Esophagus muscularis mucosa (tissue), 4 donors: ENCODE measurements around the gene ZNF652. TPM values are rescaled to one million over a fixed set of nuclear protein-coding genes. Genes with fewer than 3 reads are reported as not detected.

Experiments
- DNase-seq: peaks from one replicate; pipeline ENCODE4 v3.0.0-alpha.2; 2017; ENCODE audit errors: extremely low spot score
- H3K27ac ChIP-seq, 4 donors: fragments of 200-600 bp; sonication (generic); replicated peaks in 1 of 4; 1 replicate in 3 of 4; 2 replicates in 1 of 4; pipeline ENCODE4 v1.5.1; 2016 to 2019; ENCODE audit warnings: mild to moderate bottlenecking in 1 of 4
- H3K27me3 ChIP-seq, 4 donors: fragments of 200-600 bp; sonication (generic); one replicate each; pipeline versions ENCODE4 v1.5.1 to v1.6.0; 2016 to 2019
- H3K36me3 ChIP-seq, 4 donors: fragments of 200-600 bp; sonication (generic); one replicate each; pipeline ENCODE4 v1.5.1; 2016 to 2019
- H3K4me1 ChIP-seq, 4 donors: fragments of 200-600 bp; sonication (generic); one replicate each; pipeline ENCODE4 v1.5.1; 2016 to 2019
- H3K4me3 ChIP-seq, 4 donors: fragments of 200-600 bp; sonication (generic); 1 replicate in 2 of 4; 2 replicates in 2 of 4; pipeline ENCODE4 v1.5.1; 2016 to 2019; ENCODE audit warnings: mild to moderate bottlenecking in 4 of 4, moderate library complexity in 1 of 4
- H3K9me3 ChIP-seq, 4 donors: fragments of 200-600 bp; sonication (generic); 1 replicate in 3 of 4; 2 replicates in 1 of 4; pipeline ENCODE4 v1.5.1; 2016 to 2019
- CTCF ChIP-seq, 3 experiments: fragments of 200-600 bp in 2 of 3; fragments of 450-650 bp in 1 of 3; sonication (generic) in 2 of 3; IDR thresholded peaks; one replicate each; pipeline ENCODE4 v1.5.1; 2017 to 2019; ENCODE audit warnings: antibody characterized with exemption in 3 of 3, mild to moderate bottlenecking in 2 of 3, moderate library complexity in 1 of 3
- EP300 ChIP-seq: sonication (generic); formaldehyde crosslinking; IDR thresholded peaks from one replicate; pipeline ENCODE4 v1.6.1; 2017; ENCODE audit warnings: antibody characterized with exemption
- POLR2A ChIP-seq: fragments of 450-650 bp; IDR thresholded peaks from one replicate; pipeline ENCODE4 v1.6.1; 2017; ENCODE audit warnings: antibody characterized with exemption, moderate library complexity, mild to moderate bottlenecking, low read depth
- POLR2AphosphoS5 ChIP-seq, 2 donors: sonication (generic); formaldehyde crosslinking; IDR thresholded peaks; one replicate each; pipeline ENCODE4 v1.6.1; 2017; ENCODE audit warnings: antibody characterized with exemption in 2 of 2
- WGBS: methylation state at CpG from one replicate; pipeline ENCODE4 v1.1.5; 2018; 5-methylcytosine and 5-hydroxymethylcytosine counted together
- intact Hi-C: fragments of 100-400 bp; cut with DNase I; formaldehyde crosslinking; loops from one replicate; pipeline ENCODE4 v1.15.1; 2023
- total RNA-seq, 4 donors: library from RNA; depleted of rRNA; stranded (reverse); fragments of >200 nt; gene quantifications; one replicate each; pipeline versions ENCODE4 v1.1.0 to v1.2.1, GENCODE V29; 2016

ZNF652 gene
- total RNA-seq, 4 donors from 2014 or later, result 59.3 to 100.0 (median 83.0) TPM

- H3K4me1 ChIP-seq, result peaks cover 5 to 36% (median 32%) of the 10 kb centered on the region in 4 donors
- no peaks in the 10 kb centered on the region for H3K36me3 ChIP-seq
- no peaks in the 10 kb centered on the region for H3K9me3 ChIP-seq
- intact Hi-C loops, result no loop called here
- no peak overlapping the region for H3K4me3 ChIP-seq
- no peaks in the 10 kb centered on the region for H3K27me3 ChIP-seq
- no peak for DNase-seq
- H3K27ac ChIP-seq, result no peak overlapping the region
- TF ChIP-seq POLR2AphosphoS5 (IDR thresholded peaks at IDR 0.05), result no peak
- no peak for TF ChIP-seq POLR2A
- TF ChIP-seq CTCF (IDR thresholded peaks at IDR 0.05), result no peak
- TF ChIP-seq EP300, result no peak
- 87% methylated on average over 6 of the region's 6 CpGs for WGBS
Measured at GRCh38 chr17:49388290-49388640, 26.2 kb upstream of the ZNF652 start.

GRCh38 chr17:49387498-49388289 lies 25.6 kb upstream of the ZNF652 start:
- no peak overlapping the region for H3K27ac ChIP-seq

GRCh38 chr17:49386373-49386772 lies 24.3 kb upstream of the ZNF652 start:
- Histone ChIP-seq H3K9me3 (no peaks in the 10 kb centered on the region), H3K27ac (no peak overlapping the region), H3K27me3 (no peaks in the 10 kb centered on the region), H3K36me3 (no peaks in the 10 kb centered on the region), H3K4me1 (peaks cover 5 to 38% (median 33%) of the 10 kb centered on the region in 4 donors), H3K4me3 (no peak overlapping the region)
- DNase-seq, result no peak
- intact Hi-C loops, result no loop called here
- 96% methylated on average over 10 of the region's 10 CpGs for WGBS
- no peak for TF ChIP-seq POLR2AphosphoS5 (IDR thresholded peaks at IDR 0.05)
- TF ChIP-seq POLR2A, result no peak
- TF ChIP-seq CTCF (IDR thresholded peaks at IDR 0.05), result no peak
- no peak for TF ChIP-seq EP300

More at GRCh38 chr17:49387498-49388289, 25.6 kb upstream of the ZNF652 start:
- H3K4me3 ChIP-seq, result no peak overlapping the region
- intact Hi-C loops, result no loop called here
- TF ChIP-seq POLR2AphosphoS5 (IDR thresholded peaks at IDR 0.05) (no peak), CTCF (IDR thresholded peaks at IDR 0.05) (no peak), POLR2A (no peak), EP300 (no peak)
- H3K9me3 ChIP-seq, result no peaks in the 10 kb centered on the region
- no peaks in the 10 kb centered on the region for H3K36me3 ChIP-seq
- DNase-seq, result no peak
- WGBS, result 83% methylated on average over 11 of the region's 11 CpGs
- H3K4me1 ChIP-seq, result peaks cover 5 to 37% (median 34%) of the 10 kb centered on the region in 4 donors
- no peaks in the 10 kb centered on the region for H3K27me3 ChIP-seq

- Histone ChIP-seq H3K4me3 (no peak overlapping the region), H3K36me3 (no peaks in the 10 kb centered on the region), H3K9me3 (no peaks in the 10 kb centered on the region), H3K27ac (no peak overlapping the region), H3K4me1 (peaks cover 0 to 24% (median 19%) of the 10 kb centered on the region in 4 donors), H3K27me3 (no peaks in the 10 kb centered on the region)
- WGBS, result 89% methylated on average over 4 of the region's 4 CpGs
- intact Hi-C loops, result no loop called here
- TF ChIP-seq POLR2AphosphoS5 (IDR thresholded peaks at IDR 0.05) (no peak), EP300 (no peak), POLR2A (no peak), CTCF (IDR thresholded peaks at IDR 0.05) (no peak)
- DNase-seq, result no peak
Measured at GRCh38 chr17:49384951-49385350, 22.9 kb upstream of the ZNF652 start.
